K562 (cell line): ENCODE measurements around the gene ADAT2. TPM values are rescaled to one million over a fixed set of nuclear protein-coding genes. Genes with fewer than 3 reads are reported as not detected.

Experiments
- ATAC-seq: fragments of 200-7000 bp; cut with Tn5 transposase; 3 replicates; pipeline ENCODE4 v1.9.1; 2020; ENCODE audit warnings: moderate library complexity
- BruUV-seq: library from RNA; stranded (reverse); fragments of 400-500 nt; replicated peaks from 2 replicates; lab custom pipeline; 2021; lab: Mats Ljungman, UMichigan
- CTCF ChIA-PET: fragments of 300-600 bp; formaldehyde crosslinking; extraction: SDS; loops from one replicate; lab custom pipeline; 2021; ENCODE audit warnings: low intra/inter-chr PET ratio; lab: Yijun Ruan, JAX
- POLR2A ChIA-PET: fragments of 300-600, 350-650 bp; sonication (Branson Sonifier 250); formaldehyde crosslinking; extraction: SDS; loops from one replicate; lab custom pipeline; 2021; ENCODE audit warnings: antibody characterized with exemption, inconsistent platforms; lab: Yijun Ruan, JAX
- DNase-seq, 4 experiments: peaks; one replicate each; pipeline versions ENCODE4 v3.0.0 to v3.0.0-alpha.2; 2011 to 2018; ENCODE audit warnings: low spot score in 3 of 4, mixed read lengths in 3 of 4; ENCODE audit errors: extremely low read depth in 1 of 4
- FAIRE-seq: peaks from 2 replicates; lab custom pipeline; 2011; peaks lifted over from hg19 to GRCh38; lab: Jason Lieb, UNC
- H2AFZ ChIP-seq: 2 replicates; pipeline ENCODE4 v1.6.0; 2011; ENCODE audit warnings: low read depth, low read length, control low read depth, inconsistent platforms
- H3K27ac ChIP-seq: fragments of 200-600 bp; 3 replicates; pipeline ENCODE4 v1.8.0; 2011; ENCODE audit warnings: low read depth, mild to moderate bottlenecking, control low read depth, inconsistent platforms, low read length, moderate library complexity, mixed read lengths; ENCODE audit errors: extremely low read depth
- H3K27me3 ChIP-seq, 2 experiments: fragments of 300-600 bp in 1 of 2; 2 replicates in 1 of 2; 3 replicates in 1 of 2; pipeline versions ENCODE4 v1.6.0 to v1.8.0; 2011; ENCODE audit warnings: inconsistent platforms in 2 of 2, low read length in 2 of 2, mild to moderate bottlenecking in 1 of 2, mixed read lengths in 1 of 2, moderate library complexity in 1 of 2; ENCODE audit not compliant: control insufficient read depth in 2 of 2, insufficient read depth in 2 of 2
- H3K36me3 ChIP-seq: fragments of 300-600 bp; 3 replicates; pipeline ENCODE4 v1.8.0; 2011; ENCODE audit warnings: mild to moderate bottlenecking, low read length, inconsistent platforms; ENCODE audit not compliant: control insufficient read depth, insufficient read depth
- H3K4me1 ChIP-seq, 2 experiments: fragments of 200-600 bp in 1 of 2; replicated peaks in 1 of 2; 2 replicates in 1 of 2; 3 replicates in 1 of 2; pipeline versions ENCODE4 v1.5.1 to v1.8.0; 2011; ENCODE audit warnings: inconsistent platforms in 2 of 2, low read length in 2 of 2, mild to moderate bottlenecking in 1 of 2, mixed read lengths in 1 of 2, moderate library complexity in 1 of 2; ENCODE audit not compliant: control insufficient read depth in 2 of 2, insufficient read depth in 2 of 2
- H3K4me2 ChIP-seq: 2 replicates; pipeline ENCODE4 v1.6.1; 2011; ENCODE audit warnings: low read length, control low read depth, inconsistent platforms, mixed read lengths; ENCODE audit not compliant: insufficient read depth
- H3K4me3 ChIP-seq: fragments of 200-600 bp; sonication (generic), shearing (Covaris generic); 2 replicates; pipeline ENCODE4 v1.5.1; 2016; ENCODE audit warnings: control low read depth, inconsistent platforms
- H3K79me2 ChIP-seq: fragments of 200-600 bp; 3 replicates; pipeline ENCODE4 v1.8.0; 2011; ENCODE audit warnings: low read length, inconsistent platforms; ENCODE audit not compliant: control insufficient read depth, insufficient read depth
- H3K9ac ChIP-seq, 2 experiments: 2 replicates each; pipeline versions ENCODE4 v1.6.0 to v1.6.1; 2011; ENCODE audit warnings: low read depth in 2 of 2, low read length in 2 of 2, control low read depth in 1 of 2, inconsistent platforms in 1 of 2, mild to moderate bottlenecking in 1 of 2, mixed read lengths in 1 of 2; ENCODE audit not compliant: insufficient read depth in 1 of 2
- H3K9me1 ChIP-seq: one replicate; pipeline ENCODE4 v1.6.0; 2011; ENCODE audit warnings: inconsistent platforms, mild to moderate bottlenecking, low read length, moderate library complexity; ENCODE audit not compliant: control insufficient read depth, insufficient read depth
- H3K9me3 ChIP-seq: replicated peaks from 2 replicates; pipeline ENCODE4 v1.5.1; 2011; ENCODE audit warnings: low read depth, low read length, inconsistent platforms; ENCODE audit not compliant: control insufficient read depth, insufficient read depth
- H4K20me1 ChIP-seq: replicated peaks from 2 replicates; pipeline ENCODE4 v1.6.1; 2011; ENCODE audit warnings: low read length, inconsistent platforms, mixed read lengths; ENCODE audit not compliant: control insufficient read depth, insufficient read depth
- ADNP ChIP-seq: fragments of 200-800 bp; sonication (Bioruptor generic); IDR thresholded peaks from 2 replicates; pipeline ENCODE4 v1.6.1; 2016; ENCODE audit warnings: missing genetic modification characterization, missing compliant biosample characterization
- BDP1 ChIP-seq: IDR thresholded peaks from 3 replicates; pipeline ENCODE4 v1.6.1; 2011; ENCODE audit not compliant: insufficient read length, insufficient read depth
- FOS ChIP-seq: IDR thresholded peaks from 3 replicates; pipeline ENCODE4 v1.6.1; 2011; ENCODE audit not compliant: insufficient read length; ENCODE audit errors: extremely low read depth
- FOXA3 ChIP-seq, 2 experiments: fragments of 450-650 bp in 1 of 2; sonication (generic) in 1 of 2; formaldehyde crosslinking; IDR thresholded peaks in 1 of 2; conservative IDR thresholded peaks in 1 of 2; 2 replicates each; pipeline versions ENCODE4 v1.4.0 to v1.8.0; 2020 to 2022; ENCODE audit warnings: mild to moderate bottlenecking in 2 of 2, missing genetic modification reagents in 1 of 2
- GATAD2A ChIP-seq: fragments of 450-650 bp; IDR thresholded peaks from 2 replicates; pipeline ENCODE4 v1.6.1; 2017
- JUNB ChIP-seq: fragments of 450-650 bp; formaldehyde crosslinking; conservative IDR thresholded peaks from 2 replicates; pipeline ENCODE4 v1.4.0; 2020; ENCODE audit warnings: mild to moderate bottlenecking
- MAFF ChIP-seq: IDR thresholded peaks from 2 replicates; pipeline ENCODE4 v1.6.1; 2012; ENCODE audit warnings: low read length, improper control_type of control experiment
- MBD2 ChIP-seq: sonication (generic); IDR thresholded peaks from 2 replicates; pipeline ENCODE4 v1.6.1; 2016; ENCODE audit warnings: low read depth, borderline replicate concordance
- MED1 ChIP-seq: sonication (generic); formaldehyde crosslinking; IDR thresholded peaks from 2 replicates; pipeline ENCODE4 v1.8.1; 2023; ENCODE audit warnings: missing genetic modification reagents, borderline replicate concordance
- MIER1 ChIP-seq: fragments of 450-650 bp; IDR thresholded peaks from 2 replicates; pipeline ENCODE4 v1.6.1; 2016; ENCODE audit warnings: antibody characterized with exemption, mild to moderate bottlenecking, low read depth
- NFIC ChIP-seq: fragments of 450-650 bp; IDR thresholded peaks from 2 replicates; pipeline ENCODE4 v1.6.1; 2017; ENCODE audit warnings: mild to moderate bottlenecking, inconsistent platforms
- NFRKB ChIP-seq: fragments of 450-650 bp; IDR thresholded peaks from 2 replicates; pipeline ENCODE4 v1.6.1; 2016; ENCODE audit warnings: low read depth
- POLR2A ChIP-seq: fragments of 450-650 bp; conservative IDR thresholded peaks from 2 replicates; pipeline ENCODE4 v1.6.1; 2016
- POLR2H ChIP-seq: IDR thresholded peaks from 2 replicates; pipeline ENCODE4 v1.6.1; 2016; ENCODE audit warnings: missing genetic modification characterization, low read depth, mild to moderate bottlenecking, control low read depth, missing compliant biosample characterization, moderate library complexity
- SIN3B ChIP-seq: fragments of 450-650 bp; IDR thresholded peaks from 2 replicates; pipeline ENCODE4 v1.6.1; 2017; ENCODE audit warnings: low read depth, mild to moderate bottlenecking, moderate library complexity
- SLC30A9 ChIP-seq: fragments of 250-450 bp; sonication (Bioruptor Pico); IDR thresholded peaks from 2 replicates; pipeline ENCODE4 v1.8.0; 2022; ENCODE audit warnings: mild to moderate bottlenecking, moderate library complexity
- SRSF9 ChIP-seq: fragments of 200-400 bp; formaldehyde crosslinking; IDR thresholded peaks from 2 replicates; pipeline ENCODE4 v1.6.1; 2017; ENCODE audit warnings: low read depth, low read length, borderline replicate concordance
- STAT6 ChIP-seq: sonication (generic); formaldehyde crosslinking; IDR thresholded peaks from 2 replicates; pipeline ENCODE4 v1.8.1; 2023; ENCODE audit warnings: mild to moderate bottlenecking, missing genetic modification reagents
- TFAM ChIP-seq: fragments of 250-450 bp; sonication (Bioruptor Pico); conservative IDR thresholded peaks from 2 replicates; pipeline ENCODE4 v1.5.0; 2021; ENCODE audit warnings: mild to moderate bottlenecking, moderate library complexity
- ZBTB43 ChIP-seq: sonication (generic); formaldehyde crosslinking; IDR thresholded peaks from 2 replicates; pipeline ENCODE4 v1.8.0; 2023; ENCODE audit warnings: mild to moderate bottlenecking, missing genetic modification reagents
- ZNF551 ChIP-seq: fragments of 250-450 bp; sonication (Bioruptor Pico); IDR thresholded peaks from 2 replicates; pipeline ENCODE4 v1.5.0; 2021; ENCODE audit warnings: mild to moderate bottlenecking, moderate library complexity
- ZNF561 ChIP-seq: fragments of 450-650 bp; formaldehyde crosslinking; conservative IDR thresholded peaks from 2 replicates; pipeline ENCODE4 v1.4.0; 2020; ENCODE audit warnings: mild to moderate bottlenecking, moderate library complexity
- in situ Hi-C: fragments of 300-500 bp; cut with MboI; formaldehyde crosslinking; loops from 4 replicates; pipeline ENCODE4 v1.15.0; 2018; ENCODE audit warnings: inconsistent platforms, mixed read lengths
- intact Hi-C: fragments of 100-400 bp; cut with micrococcal nuclease; formaldehyde crosslinking; loops from 2 replicates; pipeline ENCODE4 v1.14.2; 2022
- polyA plus RNA-seq, 8 experiments: library from polyadenylated mRNA; depleted of rRNA in 4 of 8; stranded (reverse) in 5 of 8; unstranded in 3 of 8; fragments of >200 nt; fragmentation: Nextera tagmentation in 2 of 8; fragmentation: Illumina TruSeq in 1 of 8; extraction: Ambion mirVana in 2 of 8; extraction: Trizol in 1 of 8; gene quantifications; 2 replicates each; pipeline versions ENCODE4 v1.2.1 to v1.2.3, GENCODE V29; 2011 to 2014; ENCODE audit warnings: inconsistent platforms in 1 of 8, missing spikeins in 1 of 8
- total RNA-seq, 7 experiments: library from RNA; depleted of rRNA in 6 of 7; stranded (reverse); fragments of >200 nt in 6 of 7; fragmentation: Illumina TruSeq in 2 of 7; extraction: Trizol in 2 of 7; gene quantifications; 2 replicates each; pipeline versions ENCODE4 v1.2.1 to v1.2.3, GENCODE V29; 2011 to 2021; ENCODE audit warnings: low replicate concordance in 1 of 7

ADAT2 gene
- total and polyA plus RNA-seq, 9 of the 15 experiments (the other 6 are each of a cell fraction or from before 2014, with no cell fraction given) = 13.0 to 62.5 (median 31.7) TPM

GRCh38 chr6:143385636-143386035 is 64.9 kb downstream of the ADAT2 start (continued):
- no peak for TF ChIP-seq ZNF551
- no peak for TF ChIP-seq MIER1

- no peaks in the 10 kb centered on the region for H3K9me1 ChIP-seq
- H3K27me3 ChIP-seq = peaks cover 3 to 10% of the 10 kb centered on the region in 2 experiments; a peak in 3 of 5 replicates
- no peak for TF ChIP-seq GATAD2A
- no peak for TF ChIP-seq SIN3B
- no peak for TF ChIP-seq MBD2
- no peak for TF ChIP-seq MED1
- no peak for TF ChIP-seq SLC30A9
- no peak for TF ChIP-seq BDP1
- no peak for TF ChIP-seq FOS
- TF ChIP-seq TFAM (CRISPR knock-in tag) = no peak
- no peak for TF ChIP-seq POLR2H (tag)
- TF ChIP-seq SRSF9 = no peak
- TF ChIP-seq ZNF561 = no peak
- no peak for TF ChIP-seq ADNP (tag)
- no peak for TF ChIP-seq FOXA3 (CRISPR knock-in tag; conservative IDR thresholded peaks at IDR 0.05 in 1 of 2, IDR thresholded peaks at IDR 0.05 in 1 of 2)
- no peak for TF ChIP-seq POLR2A
- TF ChIP-seq MAFF = no peak
- no peak for TF ChIP-seq STAT6
- TF ChIP-seq NFRKB = no peak
- no peak for TF ChIP-seq NFIC
- TF ChIP-seq JUNB (CRISPR knock-in tag) = no peak
- no peak for TF ChIP-seq ZBTB43
- TF ChIP-seq, all 486 proteins: peak for 0
- no peak for FAIRE-seq
- no peak for DNase-seq
- no peaks in the 10 kb centered on the region for H3K36me3 ChIP-seq
- POLR2A ChIA-PET = no interaction called here
- H2AFZ ChIP-seq = no peak overlapping the region
- no peak overlapping the region for H3K4me2 ChIP-seq
- BruUV-seq = no TSS peak
- H3K79me2 ChIP-seq = no peaks in the 10 kb centered on the region
- H3K27ac ChIP-seq = no peak overlapping the region
- intact Hi-C loops = no loop called here
- in situ Hi-C loops = no loop called here
- H3K4me1 ChIP-seq = no peaks in the 10 kb centered on the region
- H3K9ac ChIP-seq = no peak overlapping the region
- no peak for ATAC-seq
- CTCF ChIA-PET = no interaction called here
- H4K20me1 ChIP-seq = no peaks in the 10 kb centered on the region
- H3K9me3 ChIP-seq = no peaks in the 10 kb centered on the region
- H3K4me3 ChIP-seq = no peak overlapping the region
These were observed 73.6 kb downstream of the ADAT2 start for GRCh38 chr6:143376861-143377260.
